ENCODE measurements around the gene RAB3C.
"Not testable (repeated sequence)": the region's sequence is repeated elsewhere in the genome, so short reads cannot be mapped to it uniquely, and the experiment has no call there.

Gene RAB3C

GRCh38 chr5:58602889-58603288 lies 20.0 kb downstream of the RAB3C start:
- DNase-seq (ENCODE audit: low read depth in 2 of 2) = not testable (repeated sequence)

GRCh38 chr5:58606064-58606463 lies 23.2 kb downstream of the RAB3C start:
- DNase-seq (ENCODE audit: low read depth in 2 of 2) = no peak

DNA sequence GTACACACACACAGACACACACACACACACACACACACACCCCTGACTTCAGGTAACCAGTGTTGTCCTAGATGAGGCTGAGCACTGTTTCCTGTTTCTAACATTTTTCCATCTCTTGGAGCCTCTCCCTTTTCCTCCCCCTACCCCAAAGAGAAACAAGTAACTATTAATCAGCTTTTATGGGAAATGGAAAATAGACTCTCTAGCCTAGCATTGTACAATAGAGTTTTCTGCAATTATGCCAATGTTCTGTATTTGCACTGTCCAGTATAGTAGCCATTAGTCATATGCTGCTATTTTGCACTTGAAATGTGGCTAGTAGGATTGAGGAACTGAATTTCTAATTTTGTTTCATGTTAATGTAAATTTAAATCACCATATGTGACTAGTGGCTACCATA lies 33.1 kb downstream of the RAB3C start:
- DNase-seq (ENCODE audit: low read depth in 2 of 2) = no peak

- DNase-seq (ENCODE audit: low read depth in 2 of 2) = no peak
These were observed 34.4 kb downstream of the RAB3C start for GRCh38 chr5:58617241-58617640.

DNA sequence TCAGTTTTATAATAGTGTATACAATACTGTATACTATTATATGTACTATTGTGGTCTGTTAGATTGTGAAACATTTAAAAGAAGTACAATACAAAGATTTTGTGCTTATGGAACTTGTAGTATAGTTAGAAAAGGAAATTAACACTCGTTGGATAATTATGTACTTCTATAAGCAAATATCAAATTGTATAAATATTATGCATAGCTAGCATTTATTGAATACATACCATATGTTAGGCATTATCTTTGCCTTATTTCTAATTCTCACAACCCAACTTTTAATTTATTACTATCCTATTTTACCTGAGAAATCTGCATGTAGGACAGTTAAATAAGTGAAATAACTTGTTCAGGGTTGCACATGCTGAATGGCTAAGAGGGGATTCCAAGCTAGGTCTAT lies 37.5 kb downstream of the RAB3C start:
- DNase-seq (ENCODE audit: low read depth in 2 of 2) = no peak

- DNase-seq (ENCODE audit: low read depth in 2 of 2) = no peak
These were observed 40.3 kb downstream of the RAB3C start for GRCh38 chr5:58622936-58623871.

- DNase-seq (ENCODE audit: low read depth in 2 of 2) = no peak
These were observed 45.8 kb downstream of the RAB3C start for GRCh38 chr5:58628626-58629025.

DNA sequence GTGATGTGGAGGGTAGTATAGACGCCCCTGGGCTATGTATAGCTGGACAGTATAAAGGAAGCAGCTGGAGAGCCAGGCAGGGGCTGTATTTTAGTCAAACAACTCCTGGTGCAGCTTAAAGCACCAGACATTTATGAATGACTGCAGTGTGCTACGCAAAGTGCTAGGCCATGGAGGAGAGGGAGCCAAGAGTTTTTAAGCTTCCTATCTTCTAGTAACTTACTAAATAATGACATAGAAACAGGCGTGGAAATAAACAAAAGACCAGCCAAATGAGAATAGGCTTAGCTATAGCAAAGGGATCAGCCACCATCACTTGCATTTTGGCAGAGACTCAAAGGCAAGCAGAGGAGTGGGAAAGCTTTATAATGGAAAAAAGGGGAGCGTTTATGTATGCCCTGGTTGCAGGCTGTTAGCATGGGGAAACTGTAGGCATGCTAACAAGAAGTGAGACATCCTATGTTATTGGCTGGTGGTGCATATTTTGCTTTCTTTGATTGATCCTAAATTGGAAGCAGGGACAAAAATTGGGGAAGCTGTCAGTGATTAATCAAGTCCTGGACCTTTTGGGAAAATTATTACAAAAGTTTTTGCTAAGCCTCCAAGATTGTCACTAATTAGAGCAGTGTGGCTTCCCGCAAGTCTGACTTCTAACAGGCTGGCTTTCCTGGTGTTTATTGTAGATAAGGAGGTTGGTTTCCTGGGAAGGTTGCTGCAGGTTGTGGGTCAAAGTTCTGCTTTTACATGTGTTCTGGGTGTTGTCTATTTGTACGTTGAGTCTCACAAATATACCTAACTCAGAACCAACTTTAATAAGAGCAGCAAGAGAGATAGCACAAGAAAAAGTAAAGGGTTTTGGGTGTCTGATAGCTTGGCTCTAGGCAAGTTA lies 46.6 kb downstream of the RAB3C start:
- DNase-seq (ENCODE audit: low read depth in 2 of 2) = no peak

DNA sequence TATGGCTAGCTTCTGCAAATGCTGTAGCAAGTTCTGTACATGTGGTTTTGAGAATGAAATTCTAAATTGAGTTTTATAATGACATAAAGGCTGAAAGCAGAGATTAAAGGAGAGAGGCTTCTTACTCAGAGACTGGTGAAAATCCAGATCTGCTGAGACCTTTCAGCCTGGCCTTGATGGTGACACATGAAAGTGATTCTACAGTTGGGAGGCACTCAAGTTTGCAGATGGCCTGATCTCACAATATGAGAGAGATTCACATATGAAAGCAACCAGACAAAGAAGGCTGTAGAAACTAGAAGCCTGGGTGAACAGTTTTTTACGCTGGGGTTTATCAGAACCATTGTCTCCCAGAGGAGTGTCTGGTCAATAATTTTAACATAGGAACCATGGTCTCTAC lies 49.0 kb downstream of the RAB3C start:
- DNase-seq (ENCODE audit: low read depth in 2 of 2) = no peak

- no peak for DNase-seq (ENCODE audit: low read depth in 2 of 2)
These were observed 52.5 kb downstream of the RAB3C start for GRCh38 chr5:58635416-58635815.

DNA sequence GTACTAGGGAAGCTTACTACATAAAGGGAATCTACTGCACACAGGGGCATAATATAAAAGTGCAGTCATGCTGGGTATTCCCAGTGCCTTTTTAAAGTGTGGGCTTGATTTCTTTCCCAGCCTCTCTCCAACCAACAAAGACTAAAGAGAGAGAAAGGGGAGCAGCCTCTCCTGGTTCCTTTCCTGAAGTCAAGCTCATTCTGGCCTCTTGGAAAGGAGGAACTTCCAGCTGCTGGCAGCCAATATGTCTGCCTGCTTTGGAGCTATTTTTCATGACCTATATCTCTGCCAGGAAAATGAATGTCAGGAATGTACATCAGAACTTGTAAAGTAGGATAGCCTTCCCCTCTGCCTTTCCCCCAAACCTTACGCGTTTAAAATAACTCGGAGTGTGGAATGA lies 57.1 kb downstream of the RAB3C start:
- no peak for DNase-seq (ENCODE audit: low read depth in 2 of 2)

DNA sequence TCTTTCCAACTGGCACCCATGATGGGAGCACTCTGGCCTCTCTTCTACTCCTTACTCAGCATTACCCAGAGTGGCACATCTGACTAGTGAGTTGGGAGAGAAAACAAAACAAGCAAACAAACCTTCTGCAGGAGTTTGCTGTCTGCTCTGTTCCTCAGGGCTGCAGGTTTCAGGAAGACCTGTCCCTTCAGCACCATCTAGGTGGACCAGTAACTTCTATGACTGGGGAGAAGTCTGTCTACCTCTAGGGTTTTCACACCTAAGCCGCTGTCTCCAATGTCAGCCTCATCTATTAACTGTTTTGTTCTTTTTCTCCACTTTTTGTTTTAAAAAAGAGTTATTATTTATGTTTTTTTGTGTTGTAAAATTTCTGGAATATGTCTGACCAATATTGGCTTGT lies 58.7 kb downstream of the RAB3C start:
- no peak for DNase-seq (ENCODE audit: low read depth in 2 of 2)

- no peak for DNase-seq (ENCODE audit: low read depth in 2 of 2)
These were observed 66.0 kb downstream of the RAB3C start for GRCh38 chr5:58648846-58649245.

DNA sequence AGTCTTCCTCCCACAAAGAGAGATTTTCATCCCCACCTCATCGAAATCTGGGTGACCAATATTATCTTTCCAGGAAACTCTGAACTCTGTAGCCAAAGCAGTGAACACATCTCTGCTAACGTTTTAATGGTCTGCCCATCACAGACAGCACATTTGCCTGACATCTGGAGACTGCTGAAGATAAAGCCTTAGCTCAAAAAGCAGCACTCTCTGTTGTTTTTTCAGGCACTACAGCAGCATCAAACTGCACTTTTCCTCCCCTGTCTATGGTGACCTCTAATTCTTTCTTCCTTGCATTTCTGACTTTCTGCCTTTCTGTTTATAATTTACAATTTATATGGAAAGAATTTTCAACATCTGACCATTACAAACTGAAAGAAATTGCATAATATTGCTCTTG lies 66.8 kb downstream of the RAB3C start:
- no peak for DNase-seq (ENCODE audit: low read depth in 2 of 2)

- DNase-seq (ENCODE audit: low read depth in 2 of 2) = no peak
These were observed 70.6 kb downstream of the RAB3C start for GRCh38 chr5:58653521-58653920.

- DNase-seq (ENCODE audit: low read depth in 2 of 2) = no peak
These were observed 83.3 kb downstream of the RAB3C start for GRCh38 chr5:58666141-58666540.

- no peak for DNase-seq (ENCODE audit: low read depth in 2 of 2)
These were observed 84.0 kb downstream of the RAB3C start for GRCh38 chr5:58666598-58667581.

DNA sequence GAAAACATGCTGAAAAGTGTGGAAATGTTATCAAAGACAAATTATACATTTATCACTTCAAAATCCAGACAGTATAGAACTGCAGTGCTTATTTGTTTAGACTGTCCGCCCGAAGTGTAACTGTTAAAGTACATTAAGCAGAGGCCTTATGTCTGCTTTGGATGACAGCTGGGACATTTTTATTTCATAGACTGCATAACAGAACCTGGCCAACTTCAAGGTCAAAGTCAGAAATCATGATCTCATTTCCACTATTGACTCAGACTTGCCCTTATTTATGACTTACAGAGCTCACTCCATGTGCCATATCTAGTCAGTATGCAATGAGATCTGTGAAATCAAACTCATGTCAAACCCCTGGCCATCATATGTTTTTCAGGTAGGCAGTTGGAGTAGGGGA lies 87.7 kb downstream of the RAB3C start:
- no peak for DNase-seq (ENCODE audit: low read depth in 2 of 2)

DNA sequence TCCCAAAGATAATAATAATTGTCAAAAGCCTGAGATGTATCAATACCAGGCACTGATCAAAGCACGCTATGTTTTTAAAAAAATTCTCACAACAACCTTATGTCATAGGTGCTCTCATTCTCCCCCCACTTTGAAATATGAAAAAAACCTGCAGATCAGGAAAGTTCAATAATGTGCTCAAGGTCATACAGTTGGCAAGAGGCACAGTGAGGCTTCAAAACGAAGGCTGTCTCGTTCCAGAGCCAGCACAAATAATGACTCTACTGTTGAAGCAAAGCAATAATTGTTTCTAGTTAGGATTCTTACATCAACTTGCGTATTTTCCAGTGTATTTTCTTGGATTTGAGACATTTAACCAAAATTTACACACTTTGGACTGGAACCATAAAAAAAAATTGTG lies 88.3 kb downstream of the RAB3C start:
- DNase-seq (ENCODE audit: low read depth in 2 of 2) = no peak

DNA sequence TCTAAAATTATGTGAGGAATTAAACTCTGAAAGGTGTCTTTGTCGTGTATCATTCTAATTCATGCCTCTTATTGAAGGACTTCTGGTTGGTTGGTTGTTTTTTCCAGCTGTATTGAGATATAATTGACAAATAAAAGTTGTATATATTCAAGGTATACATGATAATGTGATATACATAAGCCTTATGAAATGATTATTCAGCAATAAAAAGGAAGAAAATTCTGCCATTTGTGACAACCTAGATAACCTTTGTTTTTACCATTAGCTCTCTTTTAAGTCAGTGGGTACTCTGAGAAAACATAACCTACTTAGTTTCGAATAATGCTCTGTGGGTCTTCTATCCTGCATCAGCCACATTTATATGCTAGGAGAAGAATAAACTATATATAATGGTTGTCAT lies 89.6 kb downstream of the RAB3C start:
- no peak for DNase-seq (ENCODE audit: low read depth in 2 of 2)

- no peak for DNase-seq (ENCODE audit: low read depth in 2 of 2)
These were observed 91.2 kb downstream of the RAB3C start for GRCh38 chr5:58674070-58674469.

- no peak for DNase-seq (ENCODE audit: low read depth in 2 of 2)
These were observed 91.8 kb downstream of the RAB3C start for GRCh38 chr5:58674711-58675110.
